ENCODE measurements around the gene MUTYH.
A peak's percentile ranks its signal among the peaks of the same experiment; 100 is the strongest.
"Not testable (repeated sequence)": the region's sequence is repeated elsewhere in the genome, so short reads cannot be mapped to it uniquely, and the experiment has no call there.

The MUTYH gene

GRCh38 chr1:45339789-45340558, at the start of gene MUTYH, which contains the start of gene TOE1:
TSS of gene MUTYH (minus strand) at chr1:45340440. CDS start at chr1:45334505, 5,935 bp downstream.
TSS of gene TOE1 (plus strand) at chr1:45340170. CDS start at chr1:45340253, 83 bp downstream.
- peak; percentile 97 to 99 for DNase-seq (ENCODE audit: low read depth in 2 of 2)

GRCh38 chr1:45386219-45386618, 46.0 kb upstream of the MUTYH start:
- no peak for DNase-seq (ENCODE audit: low read depth in 2 of 2)

DNA sequence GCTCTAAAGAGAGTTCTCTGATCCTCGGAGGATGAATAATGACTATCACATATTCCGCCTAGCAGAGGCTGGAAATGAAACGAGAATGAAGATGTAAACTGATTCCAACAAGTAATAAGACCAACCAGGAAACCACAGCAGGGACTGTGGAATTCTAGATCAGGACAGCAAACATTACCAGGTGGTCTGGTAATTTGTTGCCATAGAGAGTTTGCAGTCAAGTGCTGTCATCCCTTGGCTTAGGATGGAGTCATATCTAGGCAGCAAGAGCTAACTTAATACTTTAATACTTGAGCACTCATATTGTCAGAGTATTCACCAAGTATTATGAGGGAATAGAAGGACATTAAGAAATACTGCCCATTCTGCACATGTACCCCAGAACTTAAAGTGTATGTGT, 45.1 kb upstream of the MUTYH start:
- no peak for DNase-seq (ENCODE audit: low read depth in 2 of 2)

- DNase-seq (ENCODE audit: low read depth in 2 of 2) = not testable (repeated sequence)
Observed at GRCh38 chr1:45384213-45384612, 44.0 kb upstream of the MUTYH start.

GRCh38 chr1:45383191-45383590, 43.0 kb upstream of the MUTYH start:
- no peak for DNase-seq (ENCODE audit: low read depth in 2 of 2)

GRCh38 chr1:45381243-45381642, 41.0 kb upstream of the MUTYH start:
- no peak for DNase-seq (ENCODE audit: low read depth in 2 of 2)

GRCh38 chr1:45380730-45381129, 40.5 kb upstream of the MUTYH start:
- DNase-seq (ENCODE audit: low read depth in 2 of 2) = no peak

- no peak for DNase-seq (ENCODE audit: low read depth in 2 of 2)
Observed at GRCh38 chr1:45380125-45380524, 39.9 kb upstream of the MUTYH start.

DNA sequence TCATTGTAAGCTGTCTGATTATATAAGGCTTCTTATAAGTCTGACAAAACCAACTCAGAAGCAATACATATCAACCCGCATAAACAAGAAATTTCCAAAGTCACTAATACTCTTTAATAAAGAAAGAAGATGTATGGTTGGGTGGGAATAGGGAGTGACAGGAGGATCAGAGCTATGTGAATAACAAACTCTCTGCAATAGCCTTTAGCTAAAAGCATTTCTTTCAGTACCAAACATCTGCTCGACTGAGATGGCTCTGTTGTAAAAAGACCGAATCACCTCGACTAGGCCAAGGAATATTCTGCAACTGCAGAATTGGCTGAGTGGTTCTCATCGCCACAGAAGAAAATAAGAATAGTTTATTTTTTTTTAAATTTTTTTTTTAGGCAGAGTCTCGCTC, 39.3 kb upstream of the MUTYH start:
- no peak for DNase-seq (ENCODE audit: low read depth in 2 of 2)

DNA sequence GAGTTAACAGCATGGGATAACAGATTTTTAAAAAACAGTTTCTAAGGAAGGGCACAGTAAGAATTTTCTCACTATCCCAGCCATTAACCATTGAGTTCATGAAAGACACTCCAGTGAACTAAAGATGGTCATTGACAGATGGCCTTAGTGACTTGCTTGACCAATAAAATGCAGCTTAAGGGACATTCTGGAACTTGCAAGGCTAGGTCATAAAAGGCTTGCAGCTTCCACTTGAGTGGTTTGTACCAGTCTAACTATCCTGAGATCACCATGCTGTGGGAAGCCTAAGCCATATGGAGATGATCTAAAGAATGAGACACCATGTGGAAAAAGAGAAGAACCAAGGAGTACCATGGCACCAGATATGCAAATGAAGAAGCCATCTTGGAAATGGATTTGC, 37.9 kb upstream of the MUTYH start:
- DNase-seq (ENCODE audit: low read depth in 2 of 2) = no peak

GRCh38 chr1:45375104-45376090, 35.2 kb upstream of the MUTYH start:
- no peak for DNase-seq (ENCODE audit: low read depth in 2 of 2)

- DNase-seq (ENCODE audit: low read depth in 2 of 2) = no peak
Observed at GRCh38 chr1:45373573-45373972, 33.3 kb upstream of the MUTYH start.

- no peak for DNase-seq (ENCODE audit: low read depth in 2 of 2)
Observed at GRCh38 chr1:45370575-45370974, 30.3 kb upstream of the MUTYH start.

DNA sequence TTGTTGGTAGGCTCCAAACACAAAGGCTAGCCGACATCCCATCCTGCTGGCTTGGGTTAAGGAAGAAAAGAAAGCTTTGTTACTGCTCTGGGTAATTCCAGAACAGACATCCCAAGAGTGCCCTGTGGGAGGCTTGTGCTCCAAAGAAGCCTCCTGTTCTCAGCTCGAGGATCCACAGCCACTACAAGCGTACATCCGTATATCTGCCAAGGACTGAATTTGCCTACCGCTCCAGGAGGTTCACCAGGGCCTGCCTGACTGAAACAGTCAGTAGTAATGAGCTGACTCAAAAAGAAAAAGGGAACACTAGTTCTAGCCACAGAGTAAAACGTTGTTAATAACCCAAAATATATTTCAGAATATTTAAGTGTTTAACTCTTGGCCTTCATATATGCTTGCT, 24.8 kb upstream of the MUTYH start:
- no peak for DNase-seq (ENCODE audit: low read depth in 2 of 2)

DNA sequence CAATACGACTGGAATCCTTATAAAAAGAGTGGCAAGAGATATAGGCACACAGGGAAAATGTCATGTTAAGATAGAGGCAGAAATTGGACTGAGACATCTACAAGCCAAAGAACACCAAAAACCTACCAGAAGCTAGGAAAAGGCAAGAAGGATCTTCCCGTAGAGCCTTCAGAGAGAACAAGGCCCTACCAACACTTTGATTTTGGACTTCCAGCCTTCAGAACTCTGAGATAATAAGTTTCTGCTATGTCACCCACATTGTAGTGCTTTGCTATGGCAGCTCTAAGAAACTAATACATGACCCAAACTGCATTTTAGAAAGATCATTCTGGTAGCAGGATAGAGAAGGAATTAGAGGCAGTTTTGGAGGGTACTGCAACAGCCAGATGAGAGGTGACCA, 24.1 kb upstream of the MUTYH start:
- DNase-seq (ENCODE audit: low read depth in 2 of 2) = no peak

GRCh38 chr1:45360981-45361380, 20.7 kb upstream of the MUTYH start:
- not testable (repeated sequence) for DNase-seq (ENCODE audit: low read depth in 2 of 2)

DNA sequence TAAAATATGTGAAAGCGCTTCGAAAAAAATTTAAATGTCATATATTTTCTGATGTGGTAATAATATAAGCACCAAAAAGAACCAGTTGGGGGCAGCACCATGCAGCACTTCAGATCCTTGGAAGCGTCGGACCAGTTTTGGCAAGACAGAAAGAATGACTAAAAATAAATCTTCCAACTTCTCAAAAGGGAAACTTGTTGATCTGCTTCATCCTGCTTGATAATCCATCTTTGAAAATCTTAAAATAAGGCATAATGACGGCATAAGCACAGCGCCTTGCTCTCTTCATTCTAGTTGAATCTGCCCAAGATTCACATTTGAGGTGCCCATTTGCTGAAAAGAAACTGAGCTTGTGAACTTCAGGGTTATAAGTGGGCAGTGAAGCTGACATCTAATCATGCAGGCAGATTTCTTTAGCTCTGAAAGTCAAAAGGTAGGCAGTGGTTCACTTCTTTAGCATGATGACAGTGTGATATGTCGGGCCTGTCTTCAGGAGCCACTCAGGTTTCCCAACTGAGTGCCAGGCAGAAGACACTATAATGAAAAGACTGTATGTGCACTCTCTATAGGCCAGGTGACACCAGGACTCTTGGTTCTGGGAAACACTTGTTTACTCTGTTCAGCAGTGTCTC, 19.8 kb upstream of the MUTYH start:
- no peak for DNase-seq (ENCODE audit: low read depth in 2 of 2)

GRCh38 chr1:45356186-45356585, 15.9 kb upstream of the MUTYH start:
- DNase-seq (ENCODE audit: low read depth in 2 of 2) = no peak

- no peak for DNase-seq (ENCODE audit: low read depth in 2 of 2)
Observed at GRCh38 chr1:45355683-45356082, 15.4 kb upstream of the MUTYH start.

GRCh38 chr1:45354838-45355237, 14.6 kb upstream of the MUTYH start:
- no peak for DNase-seq (ENCODE audit: low read depth in 2 of 2)

GRCh38 chr1:45353685-45354084, 13.4 kb upstream of the MUTYH start:
- no peak for DNase-seq (ENCODE audit: low read depth in 2 of 2)

GRCh38 chr1:45351508-45351907, 11.3 kb upstream of the MUTYH start:
- no peak for DNase-seq (ENCODE audit: low read depth in 2 of 2)
